GM18499 (cell line): ENCODE data around the gene PUM2.
A peak's percentile ranks its signal among the peaks of the same experiment; 100 is the strongest.
"Not testable (repeated sequence)": the region's sequence is repeated elsewhere in the genome, so short reads cannot be mapped to it uniquely, and the experiment has no call there.

Source experiments
- ATAC-seq: cut with Tn5 transposase; IDR thresholded peaks from one replicate; pipeline ENCODE4 v1.9.1; 2021; ENCODE audit warnings: moderate number of reproducible peaks; ENCODE audit not compliant: insufficient read depth, unreplicated experiment

PUM2 gene, protein sequence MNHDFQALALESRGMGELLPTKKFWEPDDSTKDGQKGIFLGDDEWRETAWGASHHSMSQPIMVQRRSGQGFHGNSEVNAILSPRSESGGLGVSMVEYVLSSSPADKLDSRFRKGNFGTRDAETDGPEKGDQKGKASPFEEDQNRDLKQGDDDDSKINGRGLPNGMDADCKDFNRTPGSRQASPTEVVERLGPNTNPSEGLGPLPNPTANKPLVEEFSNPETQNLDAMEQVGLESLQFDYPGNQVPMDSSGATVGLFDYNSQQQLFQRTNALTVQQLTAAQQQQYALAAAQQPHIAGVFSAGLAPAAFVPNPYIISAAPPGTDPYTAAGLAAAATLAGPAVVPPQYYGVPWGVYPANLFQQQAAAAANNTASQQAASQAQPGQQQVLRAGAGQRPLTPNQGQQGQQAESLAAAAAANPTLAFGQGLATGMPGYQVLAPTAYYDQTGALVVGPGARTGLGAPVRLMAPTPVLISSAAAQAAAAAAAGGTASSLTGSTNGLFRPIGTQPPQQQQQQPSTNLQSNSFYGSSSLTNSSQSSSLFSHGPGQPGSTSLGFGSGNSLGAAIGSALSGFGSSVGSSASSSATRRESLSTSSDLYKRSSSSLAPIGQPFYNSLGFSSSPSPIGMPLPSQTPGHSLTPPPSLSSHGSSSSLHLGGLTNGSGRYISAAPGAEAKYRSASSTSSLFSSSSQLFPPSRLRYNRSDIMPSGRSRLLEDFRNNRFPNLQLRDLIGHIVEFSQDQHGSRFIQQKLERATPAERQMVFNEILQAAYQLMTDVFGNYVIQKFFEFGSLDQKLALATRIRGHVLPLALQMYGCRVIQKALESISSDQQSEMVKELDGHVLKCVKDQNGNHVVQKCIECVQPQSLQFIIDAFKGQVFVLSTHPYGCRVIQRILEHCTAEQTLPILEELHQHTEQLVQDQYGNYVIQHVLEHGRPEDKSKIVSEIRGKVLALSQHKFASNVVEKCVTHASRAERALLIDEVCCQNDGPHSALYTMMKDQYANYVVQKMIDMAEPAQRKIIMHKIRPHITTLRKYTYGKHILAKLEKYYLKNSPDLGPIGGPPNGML

DNA sequence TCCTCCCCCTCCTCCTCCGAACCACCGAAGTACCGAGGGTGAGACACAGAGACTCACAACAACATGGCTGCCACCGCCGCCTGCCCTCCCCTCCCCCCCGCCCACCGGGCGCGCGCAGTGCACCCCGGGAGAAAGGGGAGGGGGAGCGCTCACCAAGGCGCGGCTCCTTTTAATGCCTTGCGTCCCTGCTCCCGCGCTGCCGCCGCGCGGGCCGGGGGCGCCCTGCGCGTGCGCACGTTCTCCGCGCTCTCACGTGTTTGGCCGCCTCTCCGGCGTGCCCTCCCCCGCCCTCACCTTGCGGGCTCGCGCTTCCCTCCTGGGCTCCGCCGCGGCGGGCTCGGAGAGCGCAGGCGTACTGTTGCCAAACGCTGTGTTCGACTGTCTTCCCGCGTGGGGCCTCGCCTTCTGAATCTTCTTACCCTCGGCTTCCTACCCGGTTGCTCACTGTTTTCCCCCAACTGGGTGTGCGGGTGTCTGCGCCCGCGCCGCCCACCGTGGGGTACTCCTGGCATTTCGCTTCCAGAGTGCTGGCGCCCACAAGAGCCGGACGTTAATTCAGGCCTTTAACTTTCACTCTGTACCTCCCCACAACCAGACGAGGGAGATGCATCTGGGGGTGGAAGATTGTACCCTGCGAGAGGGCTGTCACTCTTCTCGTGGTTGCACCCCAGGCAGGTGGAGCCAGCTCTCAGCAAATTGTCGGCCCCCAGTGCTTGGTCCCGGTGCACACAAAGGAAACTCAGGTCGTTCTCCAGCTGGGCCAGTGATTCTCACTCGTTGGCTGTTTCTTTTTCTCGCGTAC, at the start of gene PUM2:
Gene PUM2 (minus strand): TSS at position 92 of the 802 bp plus-strand sequence. CDS start 23,484 bp downstream, outside the sequence.
- peak; percentile 66 for ATAC-seq

DNA sequence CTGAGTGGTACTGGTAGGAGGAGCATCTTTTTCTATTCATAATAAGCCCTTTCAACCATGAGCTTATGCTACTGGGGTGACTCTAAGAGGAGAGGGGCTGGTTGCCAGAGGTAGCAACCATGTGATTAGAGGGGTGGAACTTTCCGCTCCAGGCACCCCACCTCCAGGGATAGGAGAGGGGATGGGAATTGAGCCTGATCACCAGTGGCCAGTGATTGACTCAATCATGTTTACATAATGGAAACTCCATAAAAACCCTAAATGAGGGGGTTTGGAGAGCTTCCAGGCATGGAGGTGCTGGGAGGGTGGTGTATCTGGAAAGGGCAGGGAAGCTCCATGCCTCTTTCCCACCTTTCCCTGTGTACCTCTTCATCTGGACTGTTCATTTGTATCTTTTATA, 49.7 kb upstream of the PUM2 start:
- no peak for ATAC-seq

DNA sequence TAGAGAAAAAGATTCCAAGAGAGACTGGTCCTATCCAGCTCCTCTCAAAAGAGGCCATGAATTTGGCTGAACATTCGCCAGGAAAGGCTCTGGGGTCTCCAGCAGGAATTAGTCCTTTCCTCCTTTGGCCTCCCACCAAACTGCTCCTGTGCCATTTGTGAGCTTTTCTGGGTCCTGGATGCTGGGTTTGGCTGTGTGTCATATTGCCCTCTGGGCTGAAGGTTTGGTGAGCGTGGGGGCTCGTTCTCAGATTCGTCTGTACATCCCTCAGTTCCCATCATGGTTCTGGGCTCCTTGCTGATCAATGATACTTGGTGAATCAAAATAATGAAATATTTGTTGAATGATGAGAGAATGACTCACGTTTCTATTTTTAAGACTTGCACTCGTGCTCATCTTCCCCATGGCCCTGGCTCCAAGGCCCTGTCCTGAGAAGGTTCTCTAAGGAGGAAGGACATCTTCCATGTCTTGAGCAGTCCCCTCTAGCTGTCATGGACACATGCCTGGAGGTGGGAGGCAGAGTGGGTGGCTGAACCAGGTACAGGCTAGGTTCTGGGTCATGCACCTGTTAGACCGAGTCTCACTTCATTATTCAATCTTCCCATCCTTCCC, 48.4 kb upstream of the PUM2 start:
- no peak for ATAC-seq

DNA sequence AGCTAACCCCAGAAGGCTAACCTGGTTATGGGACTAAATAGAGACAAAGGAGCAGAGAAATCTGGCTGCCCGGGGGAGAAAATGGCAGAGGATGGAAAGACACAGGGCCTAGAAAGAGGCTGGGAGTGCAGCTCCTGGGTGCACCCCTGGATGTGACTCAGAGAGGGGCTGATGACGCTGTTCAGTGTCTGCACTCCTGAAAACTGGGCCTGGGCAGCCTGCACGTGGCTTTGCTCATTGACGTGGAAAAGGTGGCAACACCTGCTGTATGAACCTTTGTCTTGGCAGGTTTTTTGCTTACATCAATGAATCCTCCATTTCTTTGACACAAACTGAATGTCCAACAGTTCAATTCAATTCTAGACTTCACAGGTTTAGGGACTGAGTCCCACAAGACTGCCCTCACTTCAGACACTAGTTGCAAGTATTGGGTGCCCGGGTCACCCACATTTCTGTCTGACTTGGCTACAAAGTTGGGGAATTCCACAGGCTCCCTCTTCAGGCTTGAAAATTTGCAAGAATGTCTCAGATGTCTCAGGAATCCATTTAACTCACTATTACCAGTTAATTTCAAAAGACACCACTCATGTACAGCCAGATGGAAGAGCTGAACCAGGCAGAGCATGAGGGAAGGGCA, 47.3 kb upstream of the PUM2 start:
- no peak for ATAC-seq

DNA sequence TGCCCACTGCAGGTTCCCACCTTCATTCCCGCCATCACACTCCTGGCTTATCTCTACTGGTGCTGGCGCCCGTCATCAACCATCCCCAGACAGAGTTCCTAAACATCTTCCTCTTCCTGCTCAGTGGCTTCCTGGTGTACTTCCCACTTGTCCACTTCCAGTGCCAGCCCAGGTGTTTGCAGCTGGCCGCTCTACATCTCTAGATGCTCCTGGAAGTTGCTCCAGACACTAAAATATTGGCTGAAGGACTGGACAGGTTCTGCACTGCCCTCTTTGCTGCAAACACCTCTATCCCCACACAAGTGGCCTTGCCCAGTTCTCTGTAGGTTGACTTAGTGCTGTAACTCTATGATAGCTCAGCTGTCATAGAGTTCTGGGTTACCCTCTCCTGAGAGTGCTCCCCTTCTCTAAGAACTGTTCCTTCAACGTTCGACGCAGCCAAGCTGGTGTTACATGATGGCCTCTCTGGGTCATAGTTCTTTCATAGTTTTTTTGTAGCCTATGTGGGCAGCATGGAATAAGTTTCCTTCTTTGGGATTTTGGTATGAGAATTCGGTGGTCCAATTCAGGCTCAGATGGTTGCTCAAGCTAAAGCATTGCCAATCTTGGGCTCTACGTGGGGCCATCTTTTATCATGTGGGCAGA, 45.8 kb upstream of the PUM2 start:
- ATAC-seq, result no peak

DNA sequence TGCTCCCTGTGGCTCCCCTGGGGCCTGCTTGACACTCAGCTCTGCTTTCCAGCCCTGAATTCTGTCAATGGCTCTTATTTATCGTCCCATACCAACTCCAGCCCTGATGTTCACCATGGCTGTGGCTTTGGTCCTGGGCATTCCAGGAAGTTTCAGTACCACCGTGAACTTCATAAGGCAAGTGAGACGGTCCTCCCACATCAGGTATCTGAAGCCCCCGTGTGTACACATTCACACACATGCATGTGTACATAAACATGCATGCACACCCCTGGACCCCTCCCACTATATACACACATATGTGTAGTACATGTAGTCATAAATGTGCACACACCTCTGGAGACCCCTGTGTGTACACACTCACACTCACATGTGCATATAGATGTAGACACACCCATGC, 43.3 kb upstream of the PUM2 start:
- ATAC-seq, result no peak

DNA sequence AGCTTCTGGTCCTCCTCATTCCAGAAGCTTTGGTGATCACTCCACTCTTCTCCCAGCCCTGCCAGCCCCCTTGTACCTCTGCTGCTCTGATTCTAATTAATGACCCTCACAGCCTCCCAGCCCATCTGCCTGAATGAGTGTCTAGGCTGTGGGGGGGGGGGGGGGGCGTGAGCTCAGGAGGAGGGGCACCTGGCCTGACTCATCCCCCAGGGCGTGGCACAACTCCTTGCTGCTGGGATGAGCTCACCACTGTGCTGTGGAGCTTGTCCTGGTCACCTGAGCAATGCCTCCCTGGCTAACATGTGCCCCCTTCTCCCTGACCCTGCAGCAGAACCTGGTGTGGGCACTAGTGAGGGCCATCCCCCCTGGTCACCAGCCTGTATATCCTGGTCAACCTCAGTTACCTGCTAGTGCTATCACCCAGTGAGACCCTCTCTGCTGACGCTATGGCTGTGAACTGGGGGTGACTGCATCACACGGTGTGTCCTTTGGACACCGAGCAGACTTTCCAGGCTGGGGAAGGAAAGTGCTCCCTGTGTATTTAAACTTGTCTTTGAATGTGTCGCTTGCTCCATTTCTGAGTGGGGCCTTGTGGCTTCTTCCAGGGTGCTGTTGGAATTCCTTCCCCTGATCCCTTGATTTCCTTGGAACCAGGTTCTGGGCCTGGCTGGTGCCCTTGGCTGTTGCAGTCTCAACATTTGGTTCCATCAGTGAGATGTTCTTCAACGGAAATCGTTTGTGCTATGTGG, 41.5 kb upstream of the PUM2 start:
- ATAC-seq, result no peak

DNA sequence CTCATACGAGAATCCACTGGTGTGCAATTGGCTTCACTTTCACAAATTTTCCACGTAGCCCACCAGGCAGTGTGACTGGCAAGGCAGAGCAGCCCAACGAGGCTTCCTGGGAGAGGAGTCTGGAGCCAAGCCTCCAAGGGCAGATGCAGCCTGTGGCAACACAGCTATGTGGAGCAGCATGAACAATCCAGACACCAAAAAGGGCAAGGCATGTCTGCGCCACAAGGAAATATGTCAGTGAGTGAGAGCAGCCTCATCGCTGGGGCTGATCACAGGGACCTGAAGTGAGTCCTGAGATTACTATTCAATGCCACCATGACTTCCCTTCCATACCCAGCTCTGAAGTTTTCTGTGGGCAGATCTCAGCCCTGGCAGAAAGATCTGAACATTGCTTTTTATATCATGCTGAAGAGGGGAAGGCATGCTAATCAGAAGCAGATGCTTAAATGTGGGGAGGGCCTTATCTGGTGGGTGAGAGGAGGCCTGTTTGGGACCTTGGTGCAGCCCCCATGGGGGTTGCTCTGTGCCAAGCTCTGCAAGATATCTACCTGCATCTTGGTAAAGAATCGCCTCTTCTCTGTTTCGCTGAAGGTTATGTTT, 40.0 kb upstream of the PUM2 start:
- no peak for ATAC-seq

DNA sequence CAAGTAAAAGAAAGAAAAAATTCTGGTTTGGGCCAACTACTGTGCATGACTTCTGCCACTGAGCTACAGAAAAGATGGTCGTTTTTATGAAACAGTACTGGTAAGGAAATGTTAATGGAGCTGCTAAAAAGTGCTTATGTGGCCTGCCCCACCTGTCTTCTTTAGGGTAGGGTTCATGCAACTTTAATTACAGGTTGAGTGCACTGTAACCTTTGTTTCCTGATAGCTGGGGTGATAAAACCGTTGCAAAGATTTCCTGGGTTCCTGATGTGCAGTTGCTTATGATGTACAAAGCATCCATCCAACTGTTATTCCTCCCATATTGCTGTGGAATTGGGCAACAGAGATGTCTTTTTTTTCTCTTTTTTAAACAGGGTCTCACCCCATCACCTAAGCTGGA, 34.3 kb upstream of the PUM2 start:
- ATAC-seq, result no peak

DNA sequence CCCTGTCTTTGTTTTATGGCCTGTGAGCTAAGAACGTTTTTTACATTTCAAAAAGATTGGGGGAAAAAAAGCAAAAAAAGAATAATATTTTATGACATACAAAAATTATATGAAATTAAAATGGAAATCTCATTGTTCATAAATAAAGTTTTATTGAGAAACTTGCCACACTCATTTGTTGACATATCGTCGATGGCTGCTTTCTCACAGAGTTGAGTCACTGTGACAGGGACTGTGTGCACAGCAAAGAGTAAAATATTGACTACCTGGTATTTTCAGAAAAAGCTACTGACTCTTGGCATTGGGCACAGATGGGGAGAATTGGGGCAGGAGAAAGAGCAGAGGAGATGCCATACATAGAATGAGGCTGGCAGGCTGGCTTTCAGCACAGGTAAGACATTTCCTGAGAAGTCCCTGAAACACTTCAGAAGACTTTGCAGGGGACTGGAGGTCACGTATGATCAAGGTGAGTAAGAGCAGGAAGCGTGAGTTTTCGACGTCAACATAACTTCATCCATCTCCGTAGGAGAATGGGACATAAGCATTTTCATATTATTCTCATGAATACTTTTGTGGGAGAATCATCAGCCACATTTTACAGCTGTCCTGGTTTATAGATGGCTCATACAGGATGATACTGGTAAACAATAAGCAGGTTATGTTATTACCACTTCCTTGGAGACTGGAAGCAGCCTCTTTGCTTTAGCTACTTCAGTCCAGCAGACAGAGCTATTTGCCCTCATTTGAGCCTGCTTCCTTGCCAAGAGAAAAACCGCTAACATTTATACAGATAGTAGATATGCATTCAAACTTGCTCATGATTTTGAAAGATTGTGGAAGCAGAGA, 32.5 kb upstream of the PUM2 start:
- ATAC-seq, result no peak

DNA sequence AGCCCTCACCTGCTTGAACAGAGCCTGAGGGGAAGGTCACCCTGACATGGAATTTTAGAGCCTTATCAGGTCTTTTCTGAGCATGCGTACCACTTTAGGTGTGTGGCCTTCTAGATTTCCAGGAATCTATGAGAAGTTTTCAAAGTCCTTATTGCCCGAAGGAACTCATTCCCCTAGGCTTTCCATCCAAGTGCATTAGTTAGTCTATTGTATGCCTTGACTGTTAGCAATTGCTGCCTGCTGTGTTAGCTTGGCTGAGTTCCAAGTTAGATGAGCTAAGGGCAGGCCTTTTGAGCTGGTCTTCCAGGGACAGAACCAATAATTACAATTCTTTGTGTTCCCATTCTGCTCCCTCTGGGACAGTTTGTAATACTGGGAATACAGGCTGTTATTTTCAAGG, 30.8 kb upstream of the PUM2 start:
- no peak for ATAC-seq

DNA sequence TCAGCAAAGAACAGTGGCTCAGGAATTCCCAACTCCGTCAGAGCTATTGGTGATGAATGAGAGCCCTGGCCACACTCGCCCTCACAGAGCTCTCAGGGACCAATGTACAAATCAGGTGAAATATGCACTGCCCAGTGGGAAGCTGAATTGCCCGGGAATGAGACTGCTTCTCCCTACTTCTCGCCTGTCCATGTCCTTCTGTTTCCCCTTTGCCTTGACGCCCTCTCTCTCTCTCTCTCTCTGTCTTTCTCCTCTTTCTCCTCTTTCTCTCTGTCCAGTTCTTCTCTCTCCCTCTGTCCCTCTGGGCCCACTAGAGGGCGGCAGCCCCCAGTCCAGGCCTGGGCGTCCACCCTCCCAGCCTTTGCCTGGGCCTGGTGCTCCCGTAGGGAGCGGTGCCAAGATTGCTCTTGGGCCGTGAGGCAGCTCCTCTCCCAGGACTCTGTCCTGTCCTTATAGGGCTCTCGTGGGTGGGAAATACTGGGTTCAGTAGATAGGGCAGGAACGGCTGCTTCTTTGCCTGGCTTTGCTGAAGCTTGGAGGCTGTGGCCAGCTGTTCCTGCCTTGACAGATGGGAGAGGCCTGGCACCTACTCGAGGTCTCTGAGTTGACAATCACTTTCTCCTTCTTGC, 28.4 kb upstream of the PUM2 start:
- ATAC-seq, result no peak

DNA sequence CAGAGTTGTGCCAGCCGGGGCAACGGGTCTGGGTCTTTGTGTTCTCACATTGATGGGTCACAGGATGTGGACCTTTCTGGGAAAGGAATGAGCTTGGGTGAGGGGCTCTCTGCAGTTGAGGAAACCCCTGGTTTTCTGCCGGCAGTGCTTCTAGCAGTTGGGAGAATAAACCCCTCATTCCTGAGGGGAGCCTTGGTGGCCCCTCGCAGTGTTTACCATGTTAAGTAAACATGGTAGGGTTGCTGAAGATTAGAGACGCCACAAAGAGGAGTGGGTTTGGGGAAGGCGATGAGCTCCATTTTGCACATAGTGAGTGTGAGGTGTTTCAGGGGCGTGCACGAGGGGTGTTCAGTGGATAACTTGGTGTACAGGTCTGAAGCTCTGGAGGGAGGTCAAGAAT, 27.7 kb upstream of the PUM2 start:
- ATAC-seq, result no peak

DNA sequence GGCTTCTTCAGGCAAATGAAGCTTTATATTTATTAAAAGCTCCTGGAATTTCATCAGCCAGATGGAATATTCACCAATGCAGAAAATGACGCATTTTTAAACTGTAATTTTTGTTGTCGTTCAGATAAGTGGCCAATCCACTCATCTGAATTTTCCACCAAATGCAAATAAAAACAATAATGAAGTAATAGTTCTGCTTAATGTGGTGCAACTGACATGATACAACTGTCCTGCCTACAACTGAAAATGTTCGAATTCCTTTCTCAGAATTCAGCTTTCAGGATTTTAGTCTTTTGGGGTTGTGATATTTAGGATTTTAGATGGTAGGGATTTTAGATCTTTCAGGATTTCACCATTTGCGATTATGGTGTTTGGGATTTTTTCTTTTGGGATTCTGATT, 27.1 kb upstream of the PUM2 start:
- no peak for ATAC-seq

DNA sequence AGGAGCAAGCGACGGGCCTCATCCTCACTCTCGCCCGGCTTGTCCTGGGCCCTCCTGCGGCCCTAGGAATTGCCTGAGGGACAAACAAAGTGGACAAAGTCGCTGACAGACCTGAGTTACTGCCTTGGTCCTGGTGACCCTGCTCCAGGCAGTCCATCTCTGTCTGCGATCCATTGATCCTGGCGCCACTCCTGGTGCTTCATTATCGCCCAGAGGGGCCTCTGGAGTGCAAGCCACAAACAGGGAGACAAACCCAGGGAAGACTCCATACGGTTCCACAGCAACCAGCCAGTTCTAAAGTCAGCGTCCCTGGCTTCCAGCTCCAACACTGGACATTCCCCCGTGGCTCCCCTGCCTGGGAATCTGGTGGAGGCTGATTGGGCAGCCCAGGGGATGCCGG, 24.3 kb upstream of the PUM2 start:
- not testable (repeated sequence) for ATAC-seq

DNA sequence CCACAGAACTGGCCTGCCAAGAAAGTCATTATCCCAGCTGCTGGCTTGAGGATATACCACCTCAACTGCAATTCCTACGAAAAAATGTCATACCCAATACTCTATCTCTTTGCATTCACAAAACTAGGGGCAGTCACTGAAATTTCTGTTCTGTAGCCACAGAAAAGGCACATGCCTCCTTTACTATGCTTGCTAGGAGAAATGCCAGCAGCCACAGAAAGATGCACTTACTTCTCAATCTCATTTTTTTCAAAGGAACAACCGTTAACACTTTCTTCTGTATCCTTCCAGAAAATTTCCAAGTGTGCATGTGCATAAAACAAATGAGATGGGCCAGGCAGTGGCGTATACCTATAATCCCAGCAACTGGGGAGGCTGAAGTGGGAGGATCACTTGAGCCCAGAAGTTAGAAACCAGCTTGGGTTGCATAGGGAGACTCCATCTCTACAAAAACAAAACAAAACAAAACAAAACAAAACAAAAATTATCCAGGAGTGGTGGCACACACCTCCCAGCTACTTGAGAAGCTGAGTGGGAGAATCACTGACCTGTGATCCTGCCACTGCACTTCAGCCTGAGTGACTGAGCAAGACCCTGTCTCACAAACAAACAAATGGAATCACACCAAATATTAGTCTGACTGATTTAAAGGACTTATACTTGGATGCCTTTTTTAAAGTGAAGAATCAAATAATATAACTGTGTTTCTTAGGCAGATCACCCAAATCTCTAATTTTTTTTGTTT, 22.4 kb upstream of the PUM2 start:
- ATAC-seq, result no peak
